Measurements from ENCODE around the gene LIPC.

Gene LIPC

GRCh38 chr15:58518626-58519025 is 86.8 kb downstream of the LIPC start:
- Histone ChIP-seq H3K9ac (ENCODE audit: low read length) (no peak overlapping the region), H3K4me2 (ENCODE audit: low read depth, low read length, poor library complexity, severe bottlenecking) (no peak overlapping the region)
- TF ChIP-seq CTCF (IDR thresholded peaks at IDR 0.05; ENCODE audit: insufficient read depth, low read length, poor library complexity, severe bottlenecking) = no peak
- TF ChIP-seq EZH2phosphoT487 (conservative IDR thresholded peaks at IDR 0.05; ENCODE audit: low read length) = no peak

GRCh38 chr15:58519516-58519915 is 87.7 kb downstream of the LIPC start:
- no peak overlapping the region for H3K9ac ChIP-seq (ENCODE audit: low read length)
- H4K20me1 ChIP-seq (ENCODE audit: low read depth, low read length) = no peaks in the 10 kb centered on the region

More at GRCh38 chr15:58518626-58519025, 86.8 kb downstream of the LIPC start:
- H3K9me3 ChIP-seq (ENCODE audit: insufficient read depth, low read length) = no peaks in the 10 kb centered on the region
- H3K4me3 ChIP-seq (ENCODE audit: insufficient read depth, low read length, poor library complexity, severe bottlenecking) = no peak overlapping the region
- no peaks in the 10 kb centered on the region for H3F3A ChIP-seq (ENCODE audit: insufficient read depth)
- H2AFZ ChIP-seq (ENCODE audit: low read depth, low read length, severe bottlenecking) = no peak overlapping the region
- no peaks in the 10 kb centered on the region for H3K36me3 ChIP-seq (ENCODE audit: low read length)
- H3K27ac ChIP-seq (ENCODE audit: low read depth, low read length) = no peak overlapping the region
- H3K27me3 ChIP-seq (ENCODE audit: low read length) = no peaks in the 10 kb centered on the region
- no peaks in the 10 kb centered on the region for H3K9me2 ChIP-seq (replicated peaks; ENCODE audit: insufficient read depth, low read length)
- no peaks in the 10 kb centered on the region for H4K20me1 ChIP-seq (ENCODE audit: low read depth, low read length)
- no peaks in the 10 kb centered on the region for H3K79me2 ChIP-seq (ENCODE audit: insufficient read depth, low read length)

DNA sequence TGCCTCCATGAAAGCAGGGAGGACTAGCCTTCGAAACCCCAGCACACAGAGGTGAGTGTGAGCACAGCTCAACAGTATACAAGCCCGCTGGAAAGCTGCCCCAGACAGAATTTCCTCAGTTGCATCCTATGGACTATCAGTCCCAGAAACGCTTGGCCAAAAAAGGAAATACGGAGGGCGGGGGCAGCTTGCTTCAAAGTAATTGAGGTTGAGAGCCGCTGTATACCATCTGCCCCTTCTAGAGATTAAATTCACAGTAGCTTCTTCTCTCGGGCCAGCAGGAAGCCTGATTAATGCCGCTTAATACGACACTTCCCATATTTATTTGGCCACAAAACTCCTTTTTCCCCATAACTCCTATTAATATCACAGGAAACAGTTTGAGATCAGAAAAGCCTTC is 88.7 kb downstream of the LIPC start:
- Histone ChIP-seq H3K4me2 (ENCODE audit: low read depth, low read length, poor library complexity, severe bottlenecking) (no peak overlapping the region), H3K9me3 (ENCODE audit: insufficient read depth, low read length) (no peaks in the 10 kb centered on the region), H3K36me3 (ENCODE audit: low read length) (no peaks in the 10 kb centered on the region), H3K9me2 (replicated peaks; ENCODE audit: insufficient read depth, low read length) (no peaks in the 10 kb centered on the region), H3K9ac (ENCODE audit: low read length) (no peak overlapping the region), H2AFZ (ENCODE audit: low read depth, low read length, severe bottlenecking) (no peak overlapping the region), H3K79me2 (ENCODE audit: insufficient read depth, low read length) (no peaks in the 10 kb centered on the region), H3K27ac (ENCODE audit: low read depth, low read length) (no peak overlapping the region), H3K4me3 (ENCODE audit: insufficient read depth, low read length, poor library complexity, severe bottlenecking) (no peak overlapping the region), H3K27me3 (ENCODE audit: low read length) (0 out of 2 replicates have a peak, but pooled peaks cover 2% of the 10 kb centered on the region), H4K20me1 (ENCODE audit: low read depth, low read length) (no peaks in the 10 kb centered on the region), H3F3A (ENCODE audit: insufficient read depth) (no peaks in the 10 kb centered on the region)
- TF ChIP-seq CTCF (IDR thresholded peaks at IDR 0.05; ENCODE audit: insufficient read depth, low read length, poor library complexity, severe bottlenecking) (no peak), EZH2phosphoT487 (conservative IDR thresholded peaks at IDR 0.05; ENCODE audit: low read length) (no peak)

More at GRCh38 chr15:58519516-58519915, 87.7 kb downstream of the LIPC start:
- Histone ChIP-seq H3K4me3 (ENCODE audit: insufficient read depth, low read length, poor library complexity, severe bottlenecking) (no peak overlapping the region), H3K27me3 (ENCODE audit: low read length) (0 out of 2 replicates have a peak, but pooled peaks cover 2% of the 10 kb centered on the region), H3K9me3 (ENCODE audit: insufficient read depth, low read length) (no peaks in the 10 kb centered on the region), H3K4me2 (ENCODE audit: low read depth, low read length, poor library complexity, severe bottlenecking) (no peak overlapping the region), H3F3A (ENCODE audit: insufficient read depth) (no peaks in the 10 kb centered on the region), H3K79me2 (ENCODE audit: insufficient read depth, low read length) (no peaks in the 10 kb centered on the region), H3K36me3 (ENCODE audit: low read length) (no peaks in the 10 kb centered on the region), H2AFZ (ENCODE audit: low read depth, low read length, severe bottlenecking) (no peak overlapping the region), H3K9me2 (replicated peaks; ENCODE audit: insufficient read depth, low read length) (no peaks in the 10 kb centered on the region), H3K27ac (ENCODE audit: low read depth, low read length) (no peak overlapping the region)
- no peak for TF ChIP-seq EZH2phosphoT487 (conservative IDR thresholded peaks at IDR 0.05; ENCODE audit: low read length)
- no peak for TF ChIP-seq CTCF (IDR thresholded peaks at IDR 0.05; ENCODE audit: insufficient read depth, low read length, poor library complexity, severe bottlenecking)
